MCF 10A (cell line): ENCODE results near the gene NKAP. TPM values are rescaled to one million over a fixed set of nuclear protein-coding genes. Genes with fewer than 3 reads are reported as not detected.

ENCODE experiments used
- BruUV-seq: library from RNA; stranded (reverse); fragments of 400-500 nt; replicated peaks from 2 replicates; lab custom pipeline; 2021; lab: Mats Ljungman, UMichigan
- CTCF ChIA-PET: fragments of 300-600 bp; sonication (Branson Sonifier 250); formaldehyde crosslinking; extraction: SDS; loops from one replicate; lab custom pipeline; 2021; ENCODE audit warnings: antibody characterized with exemption, inconsistent platforms; lab: Yijun Ruan, JAX
- POLR2A ChIA-PET: fragments of 300-600, 350-650 bp; sonication (Branson Sonifier 250); formaldehyde crosslinking; extraction: SDS; loops from one replicate; lab custom pipeline; 2020; ENCODE audit warnings: antibody characterized with exemption, inconsistent platforms; lab: Yijun Ruan, JAX
- DNase-seq: peaks from one replicate; pipeline ENCODE4 v3.0.0-alpha.2; 2018; ENCODE audit not compliant: unreplicated experiment
- H3K27ac Mint-ChIP-seq: one replicate; pipeline ENCODE4 v1.8.0; 2022; ENCODE audit warnings: mild to moderate bottlenecking, low read depth, mixed read lengths; ENCODE audit not compliant: unreplicated experiment
- H3K27me3 Mint-ChIP-seq: one replicate; pipeline ENCODE4 v1.8.0; 2022; ENCODE audit warnings: mixed read lengths; ENCODE audit not compliant: insufficient read depth, unreplicated experiment
- H3K36me3 Mint-ChIP-seq: one replicate; pipeline ENCODE4 v1.8.0; 2022; ENCODE audit warnings: mild to moderate bottlenecking, moderate library complexity, mixed read lengths; ENCODE audit not compliant: insufficient read depth, unreplicated experiment
- H3K4me1 Mint-ChIP-seq: one replicate; pipeline ENCODE4 v1.8.0; 2022; ENCODE audit warnings: mixed read lengths; ENCODE audit not compliant: insufficient read depth, unreplicated experiment
- H3K4me3 Mint-ChIP-seq: one replicate; pipeline ENCODE4 v1.8.0; 2022; ENCODE audit warnings: mild to moderate bottlenecking, moderate library complexity, mixed read lengths; ENCODE audit not compliant: unreplicated experiment
- H3K9me3 Mint-ChIP-seq: one replicate; pipeline ENCODE4 v1.8.0; 2022; ENCODE audit warnings: mixed read lengths; ENCODE audit not compliant: unreplicated experiment
- intact Hi-C: fragments of 100-400 bp; cut with micrococcal nuclease; formaldehyde crosslinking; loops from 2 replicates; pipeline ENCODE4 v1.14.1; 2022
- total RNA-seq: library from RNA; stranded (reverse); gene quantifications from 2 replicates; pipeline ENCODE4 v1.2.3, GENCODE V29; 2022
- TF ChIP-seq, protein P1 (sequence below): fragments of 200-600 bp; IDR thresholded peaks from one replicate; pipeline ENCODE4 v1.8.0; 2022; ENCODE audit warnings: antibody characterized with exemption, mild to moderate bottlenecking; ENCODE audit not compliant: unreplicated experiment

The NKAP gene
- total RNA-seq, 1 experiment from 2014 or later, result 10.4 TPM

DNA sequence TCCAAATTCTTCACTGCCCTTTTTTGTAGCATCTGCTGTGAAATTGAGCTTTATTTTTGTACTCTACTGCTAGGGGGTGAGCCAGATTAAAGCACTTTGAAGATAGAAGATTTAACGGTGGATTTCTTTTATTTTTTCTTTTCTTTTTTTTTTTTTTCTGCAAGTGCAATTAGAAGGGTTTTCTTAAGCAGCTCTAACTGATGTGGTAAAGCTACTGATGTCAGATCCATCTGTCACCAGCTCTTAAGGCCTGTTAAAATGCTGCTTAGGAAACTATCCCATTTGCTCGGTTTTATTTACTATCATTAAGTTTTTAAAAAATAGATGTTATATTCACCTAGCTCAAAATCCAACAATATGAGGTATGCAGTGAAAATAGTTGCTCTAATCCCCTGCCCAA is 64.8 kb downstream of the NKAP start:
- no peaks in the 10 kb centered on the region for H3K27me3 Mint-ChIP-seq
- ChIA-PET CTCF (interaction anchor here (0.6 to 1.8 kb wide), 7 partner anchors 9 to 642 kb away, joined by 3 to 6 read pairs (median 3); partner anchors contain the start of gene PGRMC1), POLR2A (interaction anchor here (1.6 kb wide), 1 partner anchor 87 kb away, joined by 6 read pairs; the partner anchor contains the start of gene RPL39)
- H3K4me3 Mint-ChIP-seq, result no peak overlapping the region
- no peaks in the 10 kb centered on the region for H3K4me1 Mint-ChIP-seq
- H3K27ac Mint-ChIP-seq, result no peak overlapping the region
- BruUV-seq, result no TSS peak
- H3K36me3 Mint-ChIP-seq, result peaks cover 53% of the 10 kb centered on the region
- TF ChIP-seq, protein P1, sequence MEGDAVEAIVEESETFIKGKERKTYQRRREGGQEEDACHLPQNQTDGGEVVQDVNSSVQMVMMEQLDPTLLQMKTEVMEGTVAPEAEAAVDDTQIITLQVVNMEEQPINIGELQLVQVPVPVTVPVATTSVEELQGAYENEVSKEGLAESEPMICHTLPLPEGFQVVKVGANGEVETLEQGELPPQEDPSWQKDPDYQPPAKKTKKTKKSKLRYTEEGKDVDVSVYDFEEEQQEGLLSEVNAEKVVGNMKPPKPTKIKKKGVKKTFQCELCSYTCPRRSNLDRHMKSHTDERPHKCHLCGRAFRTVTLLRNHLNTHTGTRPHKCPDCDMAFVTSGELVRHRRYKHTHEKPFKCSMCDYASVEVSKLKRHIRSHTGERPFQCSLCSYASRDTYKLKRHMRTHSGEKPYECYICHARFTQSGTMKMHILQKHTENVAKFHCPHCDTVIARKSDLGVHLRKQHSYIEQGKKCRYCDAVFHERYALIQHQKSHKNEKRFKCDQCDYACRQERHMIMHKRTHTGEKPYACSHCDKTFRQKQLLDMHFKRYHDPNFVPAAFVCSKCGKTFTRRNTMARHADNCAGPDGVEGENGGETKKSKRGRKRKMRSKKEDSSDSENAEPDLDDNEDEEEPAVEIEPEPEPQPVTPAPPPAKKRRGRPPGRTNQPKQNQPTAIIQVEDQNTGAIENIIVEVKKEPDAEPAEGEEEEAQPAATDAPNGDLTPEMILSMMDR, result no peak
- H3K9me3 Mint-ChIP-seq, result no peaks in the 10 kb centered on the region
- intact Hi-C loops, result no loop called here
- no peak for DNase-seq

DNA sequence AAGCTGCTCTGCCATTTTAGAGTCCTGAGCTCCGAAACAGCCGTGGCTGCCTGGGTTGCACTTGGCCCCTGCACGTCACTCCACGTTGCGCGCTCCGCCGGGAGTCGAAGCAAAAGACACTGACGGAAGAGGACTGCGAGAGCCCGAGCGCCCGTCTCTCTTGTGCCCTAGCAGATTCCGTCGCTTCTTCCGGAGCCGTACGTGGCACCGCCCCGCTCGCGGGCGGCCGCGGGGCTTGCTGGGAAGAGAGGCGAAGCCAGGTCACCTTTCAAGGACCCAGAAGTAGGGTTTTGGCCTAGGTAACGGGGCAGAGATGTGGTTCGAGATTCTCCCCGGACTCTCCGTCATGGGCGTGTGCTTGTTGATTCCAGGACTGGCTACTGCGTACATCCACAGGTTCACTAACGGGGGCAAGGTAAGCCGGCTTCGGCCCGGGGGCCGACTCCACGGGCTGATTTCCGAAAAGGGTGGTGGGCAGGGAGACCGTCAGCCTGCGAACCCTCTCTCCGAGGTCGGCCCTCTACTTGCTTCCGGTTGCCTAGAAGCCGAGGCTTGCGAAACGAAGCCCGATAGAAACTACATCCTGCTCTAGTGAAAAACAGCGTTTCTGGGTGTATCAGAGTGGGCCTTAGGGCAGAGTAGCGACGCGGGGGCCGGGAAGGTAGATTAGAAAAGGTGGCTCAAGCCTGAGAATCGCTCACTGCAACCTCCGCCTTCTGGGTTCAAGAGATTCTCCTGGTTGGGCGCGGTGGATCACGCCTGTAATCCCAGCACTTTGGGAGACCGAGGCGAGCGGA is 71.8 kb downstream of the NKAP start, which contains the start of the genes NDUFA1 and RNF113A:
NDUFA1 (plus strand) TSS at position 234 of the 797 bp plus-strand sequence; CDS start at position 314, 80 bp downstream.
RNF113A (minus strand) TSS at position 135 of the 797 bp plus-strand sequence; CDS start at position 15, 120 bp downstream.
- no peaks in the 10 kb centered on the region for H3K9me3 Mint-ChIP-seq
- CTCF ChIA-PET, result no interaction called here

DNA sequence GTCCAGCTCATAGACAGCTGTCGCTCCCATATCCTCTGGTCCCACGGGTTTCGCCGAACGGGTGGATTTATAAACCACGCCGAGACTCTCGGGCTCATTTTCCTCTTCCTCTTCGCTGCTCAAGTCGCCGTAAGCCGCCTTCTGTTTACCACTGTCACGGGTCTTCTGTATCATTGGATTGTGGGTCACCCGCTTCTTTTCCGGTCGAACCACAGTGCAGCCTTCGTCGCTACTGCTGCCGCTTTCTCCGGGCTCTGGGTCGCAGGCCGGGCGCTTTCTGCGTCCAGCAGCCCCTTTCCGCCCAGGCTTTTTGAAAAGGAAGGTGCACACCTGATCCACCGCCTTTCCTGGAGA is 72.3 kb downstream of the NKAP start:
- Mint-ChIP-seq H3K36me3 (peaks cover 32% of the 10 kb centered on the region), H3K27me3 (no peaks in the 10 kb centered on the region), H3K27ac (peak overlapping the region; percentile 83), H3K4me1 (no peaks in the 10 kb centered on the region), H3K9me3 (no peaks in the 10 kb centered on the region), H3K4me3 (peak overlapping the region; percentile 91)
- TF ChIP-seq, protein P1, result no peak
- DNase-seq, result peak; percentile 25
- CTCF ChIA-PET, result interaction anchor here (0.7 to 1.6 kb wide), 3 partner anchors 10 to 54 kb away, joined by 3 to 4 read pairs (median 3); no protein-coding TSS in a partner anchor
- POLR2A ChIA-PET, result interaction anchor here (0.6 to 3.4 kb wide), 13 partner anchors 9 to 581 kb away, joined by 3 to 74 read pairs (median 4); partner anchors contain the start of genes RPL39 and UPF3B
- TSS peak; percentile 82 for BruUV-seq
- intact Hi-C loops, result loop anchor here (1.0 kb wide), 1 partner anchor 80 kb away; the partner anchor contains the start of gene RPL39

More for the DNA sequence above, 71.8 kb downstream of the NKAP start, which contains the start of the genes NDUFA1 and RNF113A:
- DNase-seq, result peak; percentile 86
- Mint-ChIP-seq H3K36me3 (peaks cover 32% of the 10 kb centered on the region), H3K27me3 (no peaks in the 10 kb centered on the region), H3K27ac (peak within 1 kb of the TSS; percentile 83), H3K4me3 (peak within 1 kb of the TSS; percentile 91), H3K4me1 (no peaks in the 10 kb centered on the region)
- TF ChIP-seq, protein P1, result no peak
- BruUV-seq, result TSS peak; percentile 71
- intact Hi-C loops, result loop anchor here (1.0 kb wide), 1 partner anchor 80 kb away; the partner anchor contains the start of gene RPL39
- POLR2A ChIA-PET, result interaction anchor here (0.6 to 3.4 kb wide), 14 partner anchors 9 to 580 kb away, joined by 3 to 74 read pairs (median 4); partner anchors contain the start of genes RPL39 and UPF3B

Other genes starting within 250 kb of the NKAP start
- gene SOWAHD, start 185.2 kb downstream of the NKAP start, total RNA-seq, result not detected in 2 replicates
- 1,826 and 1,944 TPM in 2 replicates for gene RPL39, start 152.1 kb downstream of the NKAP start, total RNA-seq
- 17.4 and 18.5 TPM in 2 replicates for gene UPF3B, start 90.8 kb downstream of the NKAP start, total RNA-seq
- 19.0 and 23.0 TPM in 2 replicates for gene RNF113A, start 72.0 kb downstream of the NKAP start, total RNA-seq
- gene NDUFA1, start 71.9 kb downstream of the NKAP start, total RNA-seq, result 76.7 and 82.8 TPM in 2 replicates
- not detected in 2 replicates for gene AKAP14, start 47.9 kb downstream of the NKAP start, total RNA-seq
- not detected in 2 replicates for gene RHOXF2B, start 133.9 kb upstream of the NKAP start, total RNA-seq
- gene RHOXF1, start 172.2 kb upstream of the NKAP start, total RNA-seq, result not detected in 2 replicates
- not detected in 2 replicates for gene RHOXF2, start 214.9 kb upstream of the NKAP start, total RNA-seq